GM21825 (cell line): ENCODE measurements around the gene BCR.

Experiments used
- ATAC-seq: cut with Tn5 transposase; IDR thresholded peaks from one replicate; pipeline ENCODE4 v1.9.1; 2021; ENCODE audit warnings: mild to moderate bottlenecking, moderate library complexity; ENCODE audit not compliant: unreplicated experiment

The BCR gene

GRCh38 chr22:23215294-23216241 lies 35.3 kb downstream of the BCR start:
- no peak for ATAC-seq

GRCh38 chr22:23216461-23217170 lies 36.3 kb downstream of the BCR start:
- no peak for ATAC-seq

GRCh38 chr22:23217171-23218052 lies 37.1 kb downstream of the BCR start:
- ATAC-seq = no peak

GRCh38 chr22:23218053-23218866 lies 38.0 kb downstream of the BCR start:
- no peak for ATAC-seq

- no peak for ATAC-seq
Measured at GRCh38 chr22:23218867-23219251, 38.5 kb downstream of the BCR start.

GRCh38 chr22:23219317-23219716 lies 39.0 kb downstream of the BCR start:
- no peak for ATAC-seq

- no peak for ATAC-seq
Measured at GRCh38 chr22:23219822-23220484, 39.6 kb downstream of the BCR start.

GRCh38 chr22:23220485-23221350 lies 40.4 kb downstream of the BCR start:
- no peak for ATAC-seq

- ATAC-seq = no peak
Measured at GRCh38 chr22:23221351-23221804, 41.1 kb downstream of the BCR start.

- no peak for ATAC-seq
Measured at GRCh38 chr22:23222033-23222792, 41.9 kb downstream of the BCR start.

GRCh38 chr22:23222793-23223568 lies 42.7 kb downstream of the BCR start:
- no peak for ATAC-seq

GRCh38 chr22:23223569-23224317 lies 43.4 kb downstream of the BCR start:
- ATAC-seq = no peak

GRCh38 chr22:23224846-23225245 lies 44.5 kb downstream of the BCR start:
- no peak for ATAC-seq

- no peak for ATAC-seq
Measured at GRCh38 chr22:23225337-23225723, 45.0 kb downstream of the BCR start.

GRCh38 chr22:23225724-23226496 lies 45.6 kb downstream of the BCR start:
- no peak for ATAC-seq

GRCh38 chr22:23226497-23226850 lies 46.2 kb downstream of the BCR start:
- no peak for ATAC-seq
